A549 (cell line): ENCODE results near the gene TNRC6C. TPM values are rescaled to one million over a fixed set of nuclear protein-coding genes. Genes with fewer than 3 reads are reported as not detected.

Experiments used
- ATAC-seq, 2 experiments: fragments of 200-7000 bp in 1 of 2; fragments of >200 bp in 1 of 2; cut with Nextera tagmentation in 1 of 2; cut with Tn5 transposase in 1 of 2; 3 replicates each; pipeline versions ENCODE4 v1.8.0 to v1.9.1; 2018 to 2020; ENCODE audit warnings: mild to moderate bottlenecking in 1 of 2, moderate library complexity in 1 of 2
- CTCF ChIA-PET: fragments of 300-600 bp; sonication (Branson Sonifier 250); formaldehyde crosslinking; extraction: SDS; loops from one replicate; lab custom pipeline; 2021; ENCODE audit warnings: antibody characterized with exemption, inconsistent platforms; lab: Yijun Ruan, JAX
- POLR2A ChIA-PET: fragments of 350-600 bp; formaldehyde crosslinking; extraction: SDS; loops from one replicate; lab custom pipeline; 2021; ENCODE audit warnings: antibody characterized with exemption, inconsistent platforms; lab: Yijun Ruan, JAX
- DNase-seq, 2 experiments: peaks; one replicate each; pipeline versions ENCODE4 v3.0.0 to v3.0.0-alpha.2; 2011 to 2016; ENCODE audit warnings: low read depth in 1 of 2, low spot score in 1 of 2
- FAIRE-seq: peaks from 2 replicates; lab custom pipeline; 2011; peaks lifted over from hg19 to GRCh38; lab: Jason Lieb, UNC
- H3K27ac ChIP-seq, 2 experiments: fragments of >200 bp; sonication (Bioruptor Twin); formaldehyde crosslinking; 3 replicates each; pipeline ENCODE4 v1.5.1; 2016 to 2017
- H3K4me1 ChIP-seq: fragments of >200 bp; sonication (Bioruptor Twin); formaldehyde crosslinking; 3 replicates; pipeline ENCODE4 v1.6.1; 2016
- H3K4me2 ChIP-seq: fragments of >200 bp; sonication (Bioruptor Twin); formaldehyde crosslinking; 3 replicates; pipeline ENCODE4 v1.6.1; 2016
- H3K4me3 ChIP-seq: fragments of >200 bp; sonication (Bioruptor Twin); formaldehyde crosslinking; 3 replicates; pipeline ENCODE4 v1.5.1; 2016
- H3K9me3 ChIP-seq: fragments of >200 bp; sonication (Bioruptor Twin); formaldehyde crosslinking; 3 replicates; pipeline ENCODE4 v1.6.1; 2016
- BHLHE40 ChIP-seq: IDR thresholded peaks from 2 replicates; pipeline ENCODE4 v1.6.1; 2012; ENCODE audit warnings: low read depth, low read length, inconsistent platforms
- CBX8 ChIP-seq: fragments of 200-600 bp; sonication (generic); IDR thresholded peaks from 2 replicates; pipeline ENCODE4 v1.6.1; 2016
- CHD2 ChIP-seq: fragments of 150-350 bp; IDR thresholded peaks from 2 replicates; pipeline ENCODE4 v1.6.1; 2014; ENCODE audit warnings: low read length; ENCODE audit not compliant: partially characterized antibody
- EHF ChIP-seq: fragments of 250-450 bp; sonication (Bioruptor Pico); IDR thresholded peaks from 2 replicates; pipeline ENCODE4 v1.5.0; 2020; ENCODE audit warnings: mild to moderate bottlenecking
- ESRRA ChIP-seq: fragments of 150-350 bp; IDR thresholded peaks from 2 replicates; pipeline ENCODE4 v1.6.1; 2014; ENCODE audit warnings: mild to moderate bottlenecking, low read length, borderline replicate concordance
- FOXS1 ChIP-seq: fragments of 250-450 bp; sonication (Bioruptor Pico); IDR thresholded peaks from 2 replicates; pipeline ENCODE4 v1.5.0; 2020; ENCODE audit warnings: mild to moderate bottlenecking, moderate library complexity
- JUNB ChIP-seq: fragments of >200 bp; sonication (Bioruptor Twin); formaldehyde crosslinking; IDR thresholded peaks from 2 replicates; pipeline ENCODE4 v1.6.1; 2016
- KDM5A ChIP-seq: fragments of 200-600 bp; sonication (generic); IDR thresholded peaks from 2 replicates; pipeline ENCODE4 v1.6.1; 2016; ENCODE audit warnings: antibody characterized with exemption, mild to moderate bottlenecking
- PHF8 ChIP-seq: fragments of 200-600 bp; sonication (generic); IDR thresholded peaks from 2 replicates; pipeline ENCODE4 v1.6.1; 2016; ENCODE audit warnings: low read depth, mild to moderate bottlenecking, antibody characterized with exemption, moderate library complexity, borderline replicate concordance
- POLR2A ChIP-seq: IDR thresholded peaks from 2 replicates; pipeline ENCODE4 v1.6.1; 2012; ENCODE audit warnings: mild to moderate bottlenecking, low read length
- RAD21 ChIP-seq, 2 experiments: fragments of >200 bp in 1 of 2; sonication (Bioruptor Twin) in 1 of 2; formaldehyde crosslinking in 1 of 2; IDR thresholded peaks in 1 of 2; conservative IDR thresholded peaks in 1 of 2; 2 replicates in 1 of 2; 3 replicates in 1 of 2; pipeline ENCODE4 v1.6.1; 2012 to 2018; ENCODE audit warnings: inconsistent platforms in 1 of 2
- SMC3 ChIP-seq: fragments of >200 bp; sonication (Bioruptor Twin); formaldehyde crosslinking; IDR thresholded peaks from 3 replicates; pipeline ENCODE4 v1.6.1; 2018; ENCODE audit warnings: inconsistent platforms
- ZFP36 ChIP-seq: fragments of 450-650 bp; IDR thresholded peaks from 2 replicates; pipeline ENCODE4 v1.6.1; 2014; ENCODE audit warnings: borderline replicate concordance; ENCODE audit not compliant: partially characterized antibody
- ZNF302 ChIP-seq: fragments of 250-450 bp; sonication (Bioruptor Pico); IDR thresholded peaks from 2 replicates; pipeline ENCODE4 v1.9.0; 2021; ENCODE audit warnings: inconsistent platforms, mild to moderate bottlenecking, moderate library complexity
- WGBS: methylation state at CpG from one replicate; pipeline ENCODE4 v1.1.6; 2017; ENCODE audit errors: missing lambda C conversion rate; 5-methylcytosine and 5-hydroxymethylcytosine counted together
- polyA plus RNA-seq, 4 experiments: library from polyadenylated mRNA; depleted of rRNA in 3 of 4; stranded (reverse); fragments of >200 nt; fragmentation: RNase III in 1 of 4; extraction: RNeasy Plus Mini Kit Qiagen cat#74134 plus additional on column Dnase treatment in 1 of 4; gene quantifications; 2 replicates in 3 of 4; 3 replicates in 1 of 4; pipeline ENCODE4 v1.2.3, GENCODE V29; 2011 to 2017
- TF ChIP-seq, protein P1 (sequence below): fragments of 250-450 bp; sonication (Bioruptor Pico); IDR thresholded peaks from 2 replicates; pipeline ENCODE4 v1.5.0; 2021; ENCODE audit warnings: mild to moderate bottlenecking, moderate library complexity, borderline replicate concordance
- TF ChIP-seq, protein P2 (sequence below): fragments of 150-350 bp; IDR thresholded peaks from 2 replicates; pipeline ENCODE4 v1.6.1; 2014; ENCODE audit warnings: low read depth, mild to moderate bottlenecking, low read length
- TF ChIP-seq, protein P3 (sequence below): IDR thresholded peaks from 2 replicates; pipeline ENCODE4 v1.6.1; 2012

TNRC6C gene
- polyA plus RNA-seq, 2 of the 4 experiments (the other 2 are of a cell fraction): 1.3 to 1.9 TPM

DNA sequence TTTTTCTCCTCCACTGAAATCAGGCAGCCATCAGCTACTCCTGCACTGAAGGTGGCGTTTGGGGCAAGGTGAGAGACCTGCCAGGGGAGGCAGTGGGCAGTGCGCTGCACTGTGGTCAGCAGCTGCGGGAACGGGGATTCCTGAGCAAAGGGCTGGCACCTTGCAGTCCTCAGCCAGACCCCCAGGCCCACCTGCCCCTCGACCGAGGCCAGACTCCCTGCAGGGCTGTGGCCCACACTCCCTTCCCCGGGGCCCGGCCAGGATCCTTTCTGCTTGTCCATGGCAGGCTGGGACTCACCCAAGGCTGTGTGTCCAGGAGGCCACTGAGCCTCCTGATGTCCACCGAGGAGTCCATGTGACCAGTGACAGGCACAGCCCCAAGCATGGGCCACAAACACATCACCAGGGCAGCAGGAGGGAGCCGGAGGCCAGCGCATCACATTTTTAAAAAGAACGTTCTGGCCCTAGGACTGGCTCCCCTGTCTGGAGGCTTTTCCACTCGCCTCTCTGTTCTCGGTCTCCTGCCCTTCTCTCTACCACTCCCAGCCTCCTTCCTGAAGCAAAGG lies 28.5 kb upstream of the TNRC6C start:
- Histone ChIP-seq H3K27ac (no peak overlapping the region), H3K4me3 (no peak overlapping the region), H3K4me2 (no peak overlapping the region), H3K9me3 (no peaks in the 10 kb centered on the region), H3K4me1 (no peaks in the 10 kb centered on the region)
- ChIA-PET POLR2A (no interaction called here), CTCF (interaction anchor here (1.1 to 2.2 kb wide), 3 partner anchors 8 to 388 kb away, joined by 4 to 7 read pairs (median 4); no protein-coding TSS in a partner anchor)
- ATAC-seq (peak; percentile 4 to 18; a peak in 2 of 6 replicates), DNase-seq (no peak), FAIRE-seq (no peak)
- 45% methylated on average over 14 of the region's 14 CpGs for WGBS
- TF ChIP-seq ZFP36 (no peak), EHF (CRISPR knock-in tag) (no peak), KDM5A (no peak), BHLHE40 (no peak), JUNB (no peak), ZNF302 (CRISPR knock-in tag) (no peak), SMC3 (no peak), FOXS1 (CRISPR knock-in tag) (no peak), PHF8 (no peak), ESRRA (no peak), POLR2A (no peak), RAD21 (conservative IDR thresholded peaks at IDR 0.05 in 1 of 2, IDR thresholded peaks at IDR 0.05 in 1 of 2) (no peak), CHD2 (no peak)
- TF ChIP-seq, protein P1, sequence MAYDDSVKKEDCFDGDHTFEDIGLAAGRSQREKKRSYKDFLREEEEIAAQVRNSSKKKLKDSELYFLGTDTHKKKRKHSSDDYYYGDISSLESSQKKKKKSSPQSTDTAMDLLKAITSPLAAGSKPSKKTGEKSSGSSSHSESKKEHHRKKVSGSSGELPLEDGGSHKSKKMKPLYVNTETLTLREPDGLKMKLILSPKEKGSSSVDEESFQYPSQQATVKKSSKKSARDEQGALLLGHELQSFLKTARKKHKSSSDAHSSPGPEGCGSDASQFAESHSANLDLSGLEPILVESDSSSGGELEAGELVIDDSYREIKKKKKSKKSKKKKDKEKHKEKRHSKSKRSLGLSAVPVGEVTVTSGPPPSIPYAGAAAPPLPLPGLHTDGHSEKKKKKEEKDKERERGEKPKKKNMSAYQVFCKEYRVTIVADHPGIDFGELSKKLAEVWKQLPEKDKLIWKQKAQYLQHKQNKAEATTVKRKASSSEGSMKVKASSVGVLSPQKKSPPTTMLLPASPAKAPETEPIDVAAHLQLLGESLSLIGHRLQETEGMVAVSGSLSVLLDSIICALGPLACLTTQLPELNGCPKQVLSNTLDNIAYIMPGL (CRISPR knock-in tag): no peak
- TF ChIP-seq, protein P2, sequence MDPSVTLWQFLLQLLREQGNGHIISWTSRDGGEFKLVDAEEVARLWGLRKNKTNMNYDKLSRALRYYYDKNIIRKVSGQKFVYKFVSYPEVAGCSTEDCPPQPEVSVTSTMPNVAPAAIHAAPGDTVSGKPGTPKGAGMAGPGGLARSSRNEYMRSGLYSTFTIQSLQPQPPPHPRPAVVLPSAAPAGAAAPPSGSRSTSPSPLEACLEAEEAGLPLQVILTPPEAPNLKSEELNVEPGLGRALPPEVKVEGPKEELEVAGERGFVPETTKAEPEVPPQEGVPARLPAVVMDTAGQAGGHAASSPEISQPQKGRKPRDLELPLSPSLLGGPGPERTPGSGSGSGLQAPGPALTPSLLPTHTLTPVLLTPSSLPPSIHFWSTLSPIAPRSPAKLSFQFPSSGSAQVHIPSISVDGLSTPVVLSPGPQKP: no peak

DNA sequence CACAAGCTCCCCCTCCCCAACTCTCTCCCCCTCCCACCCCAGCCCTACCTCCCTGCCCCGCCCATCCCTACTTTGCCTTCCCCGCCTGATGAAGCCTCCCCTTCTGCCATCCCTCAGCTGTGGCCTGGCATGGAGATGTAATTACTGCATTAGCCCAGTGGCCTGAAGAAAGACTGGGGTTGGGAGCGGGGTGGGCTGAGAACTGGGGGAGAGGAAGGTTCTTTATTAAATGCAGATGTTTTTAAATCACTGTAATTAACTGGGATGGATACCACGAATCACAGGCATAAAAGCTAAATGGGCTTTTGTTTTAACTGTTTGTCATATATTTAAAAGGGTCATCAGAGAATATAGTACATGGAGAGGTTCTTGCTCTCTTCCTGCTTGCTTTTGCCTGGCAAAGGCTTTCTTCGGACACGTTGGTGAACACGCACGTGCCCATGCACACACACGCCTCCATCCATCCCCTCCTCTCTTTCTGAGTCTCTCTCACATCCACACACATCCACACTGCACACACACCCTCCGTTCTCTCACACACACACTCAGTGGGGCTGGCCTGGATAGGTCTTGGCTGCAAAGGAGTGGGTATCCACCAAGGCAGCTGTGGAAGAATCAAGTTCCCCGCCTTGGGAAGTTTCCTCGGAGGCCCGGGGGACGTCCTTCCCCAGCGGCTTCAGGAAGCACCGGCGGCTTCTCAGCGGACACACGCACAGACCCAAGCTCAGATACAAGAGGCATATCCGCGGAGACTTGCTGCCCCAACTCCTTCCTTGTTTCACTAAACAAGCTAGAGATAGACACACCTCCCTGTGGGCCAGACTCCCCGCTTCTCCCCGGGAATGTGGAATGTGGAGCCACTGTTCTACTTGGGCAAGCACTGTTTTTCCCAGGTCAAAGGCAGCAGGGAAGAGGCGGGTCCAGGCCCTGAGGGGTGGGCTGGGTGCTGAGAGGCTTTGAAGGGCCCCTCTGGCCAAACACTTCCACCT lies 27.4 kb upstream of the TNRC6C start:
- ATAC-seq: no peak
- POLR2A ChIA-PET: interaction anchor here (3.0 kb wide), 1 partner anchor 27 kb away, joined by 13 read pairs; the partner anchor contains the start of gene TNRC6C
- 65% methylated on average over 23 of the region's 24 CpGs for WGBS
- no peaks in the 10 kb centered on the region for H3K9me3 ChIP-seq
- TF ChIP-seq, protein P3, sequence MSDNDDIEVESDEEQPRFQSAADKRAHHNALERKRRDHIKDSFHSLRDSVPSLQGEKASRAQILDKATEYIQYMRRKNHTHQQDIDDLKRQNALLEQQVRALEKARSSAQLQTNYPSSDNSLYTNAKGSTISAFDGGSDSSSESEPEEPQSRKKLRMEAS: no peak
- TF ChIP-seq ESRRA (no peak), CBX8 (no peak), SMC3 (no peak), BHLHE40 (no peak)
- TF ChIP-seq, all 56 proteins: peak for 0
- FAIRE-seq (no peak), DNase-seq (no peak)
- no peak overlapping the region for H3K4me2 ChIP-seq
- no peaks in the 10 kb centered on the region for H3K4me1 ChIP-seq
- H3K27ac ChIP-seq: no peak overlapping the region
- no peak overlapping the region for H3K4me3 ChIP-seq
- CTCF ChIA-PET: interaction anchor here (1.1 to 1.2 kb wide), 2 partner anchors 83 to 388 kb away, joined by 3 to 4 read pairs; no protein-coding TSS in a partner anchor
